ENCODE results near the gene LMNTD2.

DNA sequence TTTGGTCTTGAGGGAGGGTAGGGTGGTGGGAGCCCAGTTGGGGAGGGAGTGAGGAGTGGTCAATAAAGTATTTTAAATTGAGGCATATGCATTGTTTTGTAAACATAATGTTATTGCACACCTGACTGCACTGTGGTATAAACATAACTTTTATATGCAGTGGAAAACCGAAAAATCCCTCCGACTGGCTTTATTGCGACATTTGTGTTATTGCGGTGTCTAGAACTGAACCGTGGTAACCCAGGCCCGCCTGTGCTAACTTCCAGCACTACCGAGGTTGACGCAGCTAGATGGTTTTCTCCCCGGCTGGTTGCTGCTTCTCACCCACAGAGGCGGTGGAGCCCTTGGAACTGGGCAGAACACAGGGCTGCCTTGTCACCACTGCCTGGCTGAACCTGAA is 45.9 kb downstream of the LMNTD2 start:
- TF ChIP-seq FOXK1 (CRISPR knock-in tag; IDR thresholded peaks at IDR 0.05) (no peak), NR3C1 (CRISPR knock-in tag; conservative IDR thresholded peaks at IDR 0.05; ENCODE audit: low read depth) (no peak), ZNF423 (CRISPR knock-in tag; IDR thresholded peaks at IDR 0.05) (no peak), SP1 (CRISPR knock-in tag; conservative IDR thresholded peaks at IDR 0.05) (no peak), ZNF232 (CRISPR knock-in tag; IDR thresholded peaks at IDR 0.05) (no peak)
- TF ChIP-seq, protein P1, sequence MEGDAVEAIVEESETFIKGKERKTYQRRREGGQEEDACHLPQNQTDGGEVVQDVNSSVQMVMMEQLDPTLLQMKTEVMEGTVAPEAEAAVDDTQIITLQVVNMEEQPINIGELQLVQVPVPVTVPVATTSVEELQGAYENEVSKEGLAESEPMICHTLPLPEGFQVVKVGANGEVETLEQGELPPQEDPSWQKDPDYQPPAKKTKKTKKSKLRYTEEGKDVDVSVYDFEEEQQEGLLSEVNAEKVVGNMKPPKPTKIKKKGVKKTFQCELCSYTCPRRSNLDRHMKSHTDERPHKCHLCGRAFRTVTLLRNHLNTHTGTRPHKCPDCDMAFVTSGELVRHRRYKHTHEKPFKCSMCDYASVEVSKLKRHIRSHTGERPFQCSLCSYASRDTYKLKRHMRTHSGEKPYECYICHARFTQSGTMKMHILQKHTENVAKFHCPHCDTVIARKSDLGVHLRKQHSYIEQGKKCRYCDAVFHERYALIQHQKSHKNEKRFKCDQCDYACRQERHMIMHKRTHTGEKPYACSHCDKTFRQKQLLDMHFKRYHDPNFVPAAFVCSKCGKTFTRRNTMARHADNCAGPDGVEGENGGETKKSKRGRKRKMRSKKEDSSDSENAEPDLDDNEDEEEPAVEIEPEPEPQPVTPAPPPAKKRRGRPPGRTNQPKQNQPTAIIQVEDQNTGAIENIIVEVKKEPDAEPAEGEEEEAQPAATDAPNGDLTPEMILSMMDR (IDR thresholded peaks at IDR 0.05): no peak
- TF ChIP-seq, protein P2, sequence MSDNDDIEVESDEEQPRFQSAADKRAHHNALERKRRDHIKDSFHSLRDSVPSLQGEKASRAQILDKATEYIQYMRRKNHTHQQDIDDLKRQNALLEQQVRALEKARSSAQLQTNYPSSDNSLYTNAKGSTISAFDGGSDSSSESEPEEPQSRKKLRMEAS (CRISPR knock-in tag; IDR thresholded peaks at IDR 0.05): no peak
- TF ChIP-seq, protein P3, sequence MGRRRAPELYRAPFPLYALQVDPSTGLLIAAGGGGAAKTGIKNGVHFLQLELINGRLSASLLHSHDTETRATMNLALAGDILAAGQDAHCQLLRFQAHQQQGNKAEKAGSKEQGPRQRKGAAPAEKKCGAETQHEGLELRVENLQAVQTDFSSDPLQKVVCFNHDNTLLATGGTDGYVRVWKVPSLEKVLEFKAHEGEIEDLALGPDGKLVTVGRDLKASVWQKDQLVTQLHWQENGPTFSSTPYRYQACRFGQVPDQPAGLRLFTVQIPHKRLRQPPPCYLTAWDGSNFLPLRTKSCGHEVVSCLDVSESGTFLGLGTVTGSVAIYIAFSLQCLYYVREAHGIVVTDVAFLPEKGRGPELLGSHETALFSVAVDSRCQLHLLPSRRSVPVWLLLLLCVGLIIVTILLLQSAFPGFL (CRISPR knock-in tag; IDR thresholded peaks at IDR 0.05; ENCODE audit: borderline replicate concordance): no peak
- TF ChIP-seq, protein P4, sequence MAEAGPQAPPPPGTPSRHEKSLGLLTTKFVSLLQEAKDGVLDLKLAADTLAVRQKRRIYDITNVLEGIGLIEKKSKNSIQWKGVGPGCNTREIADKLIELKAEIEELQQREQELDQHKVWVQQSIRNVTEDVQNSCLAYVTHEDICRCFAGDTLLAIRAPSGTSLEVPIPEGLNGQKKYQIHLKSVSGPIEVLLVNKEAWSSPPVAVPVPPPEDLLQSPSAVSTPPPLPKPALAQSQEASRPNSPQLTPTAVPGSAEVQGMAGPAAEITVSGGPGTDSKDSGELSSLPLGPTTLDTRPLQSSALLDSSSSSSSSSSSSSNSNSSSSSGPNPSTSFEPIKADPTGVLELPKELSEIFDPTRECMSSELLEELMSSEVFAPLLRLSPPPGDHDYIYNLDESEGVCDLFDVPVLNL (CRISPR knock-in tag; IDR thresholded peaks at IDR 0.05; ENCODE audit: borderline replicate concordance, low read depth): no peak

All from WTC11 (cell line).